ENCODE measurements around the gene NFATC2IP. TPM values are rescaled to one million over a fixed set of nuclear protein-coding genes. Genes with fewer than 3 reads are reported as not detected.

NFATC2IP gene
- total and polyA plus RNA-seq, 2 of the 13 experiments (the other 11 are each of a cell fraction or from before 2014, with no cell fraction given), result 32.1 to 48.5 TPM

- no peak for TF ChIP-seq SRY (CRISPR knock-in tag; IDR thresholded peaks at IDR 0.05)
- TF ChIP-seq SOX5 (CRISPR knock-in tag; IDR thresholded peaks at IDR 0.05; ENCODE audit: borderline replicate concordance), result peak; percentile 15; the same call in 1 of the 2 replicates
- TF ChIP-seq ZNF570 (CRISPR knock-in tag; IDR thresholded peaks at IDR 0.05; ENCODE audit: borderline replicate concordance), result no peak
- TF ChIP-seq ZNF616 (CRISPR knock-in tag; IDR thresholded peaks at IDR 0.05; ENCODE audit: low read depth), result no peak
- TF ChIP-seq ZNF234 (CRISPR knock-in tag; conservative IDR thresholded peaks at IDR 0.05), result no peak
- no peak for TF ChIP-seq MXD4 (CRISPR knock-in tag; IDR thresholded peaks at IDR 0.05)
- TF ChIP-seq, protein P1, sequence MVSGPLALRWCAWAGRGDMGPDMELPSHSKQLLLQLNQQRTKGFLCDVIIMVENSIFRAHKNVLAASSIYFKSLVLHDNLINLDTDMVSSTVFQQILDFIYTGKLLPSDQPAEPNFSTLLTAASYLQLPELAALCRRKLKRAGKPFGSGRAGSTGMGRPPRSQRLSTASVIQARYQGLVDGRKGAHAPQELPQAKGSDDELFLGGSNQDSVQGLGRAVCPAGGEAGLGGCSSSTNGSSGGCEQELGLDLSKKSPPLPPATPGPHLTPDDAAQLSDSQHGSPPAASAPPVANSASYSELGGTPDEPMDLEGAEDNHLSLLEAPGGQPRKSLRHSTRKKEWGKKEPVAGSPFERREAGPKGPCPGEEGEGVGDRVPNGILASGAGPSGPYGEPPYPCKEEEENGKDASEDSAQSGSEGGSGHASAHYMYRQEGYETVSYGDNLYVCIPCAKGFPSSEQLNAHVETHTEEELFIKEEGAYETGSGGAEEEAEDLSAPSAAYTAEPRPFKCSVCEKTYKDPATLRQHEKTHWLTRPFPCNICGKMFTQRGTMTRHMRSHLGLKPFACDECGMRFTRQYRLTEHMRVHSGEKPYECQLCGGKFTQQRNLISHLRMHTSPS (CRISPR knock-in tag; IDR thresholded peaks at IDR 0.05; ENCODE audit: low read depth), result no peak
- TF ChIP-seq PHF21A (CRISPR knock-in tag; IDR thresholded peaks at IDR 0.05), result no peak
- TF ChIP-seq ZNF160 (CRISPR knock-in tag; IDR thresholded peaks at IDR 0.05), result no peak
- no peak for TF ChIP-seq POLR2AphosphoS5 (IDR thresholded peaks at IDR 0.05; ENCODE audit: low read depth, low read length)
- TF ChIP-seq, protein P2, sequence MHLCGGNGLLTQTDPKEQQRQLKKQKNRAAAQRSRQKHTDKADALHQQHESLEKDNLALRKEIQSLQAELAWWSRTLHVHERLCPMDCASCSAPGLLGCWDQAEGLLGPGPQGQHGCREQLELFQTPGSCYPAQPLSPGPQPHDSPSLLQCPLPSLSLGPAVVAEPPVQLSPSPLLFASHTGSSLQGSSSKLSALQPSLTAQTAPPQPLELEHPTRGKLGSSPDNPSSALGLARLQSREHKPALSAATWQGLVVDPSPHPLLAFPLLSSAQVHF (CRISPR knock-in tag; IDR thresholded peaks at IDR 0.05), result no peak
- TF ChIP-seq TCF7L2 (IDR thresholded peaks at IDR 0.05; ENCODE audit: low read depth, low read length), result no peak
- no peak for TF ChIP-seq MZF1 (CRISPR knock-in tag; IDR thresholded peaks at IDR 0.05; ENCODE audit: borderline replicate concordance)
- no peak for TF ChIP-seq KLF11 (CRISPR knock-in tag; IDR thresholded peaks at IDR 0.05)
- TF ChIP-seq, protein P3, sequence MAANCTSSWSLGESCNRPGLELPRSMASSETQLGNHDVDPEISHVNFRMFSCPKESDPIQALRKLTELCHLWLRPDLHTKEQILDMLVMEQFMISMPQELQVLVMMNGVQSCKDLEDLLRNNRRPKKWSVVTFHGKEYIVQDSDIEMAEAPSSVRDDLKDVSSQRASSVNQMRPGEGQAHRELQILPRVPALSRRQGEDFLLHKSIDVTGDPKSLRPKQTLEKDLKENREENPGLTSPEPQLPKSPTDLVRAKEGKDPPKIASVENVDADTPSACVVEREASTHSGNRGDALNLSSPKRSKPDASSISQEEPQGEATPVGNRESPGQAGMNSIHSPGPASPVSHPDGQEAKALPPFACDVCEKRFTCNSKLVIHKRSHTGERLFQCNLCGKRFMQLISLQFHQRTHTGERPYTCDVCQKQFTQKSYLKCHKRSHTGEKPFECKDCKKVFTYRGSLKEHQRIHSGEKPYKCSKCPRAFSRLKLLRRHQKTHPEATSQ (CRISPR knock-in tag; IDR thresholded peaks at IDR 0.05; ENCODE audit: borderline replicate concordance), result no peak
- TF ChIP-seq, protein P4, sequence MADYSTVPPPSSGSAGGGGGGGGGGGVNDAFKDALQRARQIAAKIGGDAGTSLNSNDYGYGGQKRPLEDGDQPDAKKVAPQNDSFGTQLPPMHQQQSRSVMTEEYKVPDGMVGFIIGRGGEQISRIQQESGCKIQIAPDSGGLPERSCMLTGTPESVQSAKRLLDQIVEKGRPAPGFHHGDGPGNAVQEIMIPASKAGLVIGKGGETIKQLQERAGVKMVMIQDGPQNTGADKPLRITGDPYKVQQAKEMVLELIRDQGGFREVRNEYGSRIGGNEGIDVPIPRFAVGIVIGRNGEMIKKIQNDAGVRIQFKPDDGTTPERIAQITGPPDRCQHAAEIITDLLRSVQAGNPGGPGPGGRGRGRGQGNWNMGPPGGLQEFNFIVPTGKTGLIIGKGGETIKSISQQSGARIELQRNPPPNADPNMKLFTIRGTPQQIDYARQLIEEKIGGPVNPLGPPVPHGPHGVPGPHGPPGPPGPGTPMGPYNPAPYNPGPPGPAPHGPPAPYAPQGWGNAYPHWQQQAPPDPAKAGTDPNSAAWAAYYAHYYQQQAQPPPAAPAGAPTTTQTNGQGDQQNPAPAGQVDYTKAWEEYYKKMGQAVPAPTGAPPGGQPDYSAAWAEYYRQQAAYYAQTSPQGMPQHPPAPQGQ (CRISPR knock-in tag; IDR thresholded peaks at IDR 0.05; ENCODE audit: borderline replicate concordance), result no peak
- no peak for TF ChIP-seq ZNF205 (CRISPR knock-in tag; IDR thresholded peaks at IDR 0.05)
- TF ChIP-seq ZNF431 (CRISPR knock-in tag; IDR thresholded peaks at IDR 0.05; ENCODE audit: borderline replicate concordance, low read depth), result 0 out of 2 replicates have a peak, but pooled peaks have one; percentile 5
- TF ChIP-seq ELF1 (CRISPR knock-in tag; IDR thresholded peaks at IDR 0.05), result no peak
- TF ChIP-seq HNRNPLL (IDR thresholded peaks at IDR 0.05; ENCODE audit: low read depth, low read length, poor library complexity, severe bottlenecking), result no peak
- peak; percentile 37; the same call in 1 of the 2 replicates for TF ChIP-seq ATF2 (CRISPR knock-in tag; IDR thresholded peaks at IDR 0.05)
- no peak; the same call in 1 of the 2 replicates for TF ChIP-seq ZBTB7B (CRISPR knock-in tag; IDR thresholded peaks at IDR 0.05)
- TF ChIP-seq ZBTB3 (CRISPR knock-in tag; IDR thresholded peaks at IDR 0.05; ENCODE audit: borderline replicate concordance, low read depth), result 0 out of 2 replicates have a peak, but pooled peaks have one; percentile 7
These were observed 23.3 kb downstream of the NFATC2IP start (continued) for GRCh38 chr16:28974007-28974436.

All from HepG2 (cell line).